Epidermal melanocyte (primary cell): ENCODE measurements around the gene RAX.
"Not testable (repeated sequence)": the region's sequence is repeated elsewhere in the genome, so short reads cannot be mapped to it uniquely, and the experiment has no call there.

Source experiments
- DNase-seq: peaks from one replicate; pipeline ENCODE4 v3.0.0; 2011; ENCODE audit warnings: low spot score; ENCODE audit not compliant: insufficient read length

The RAX gene

GRCh38 chr18:59273759-59274532 is 692 bp upstream of the RAX start:
- no peak for DNase-seq

DNA sequence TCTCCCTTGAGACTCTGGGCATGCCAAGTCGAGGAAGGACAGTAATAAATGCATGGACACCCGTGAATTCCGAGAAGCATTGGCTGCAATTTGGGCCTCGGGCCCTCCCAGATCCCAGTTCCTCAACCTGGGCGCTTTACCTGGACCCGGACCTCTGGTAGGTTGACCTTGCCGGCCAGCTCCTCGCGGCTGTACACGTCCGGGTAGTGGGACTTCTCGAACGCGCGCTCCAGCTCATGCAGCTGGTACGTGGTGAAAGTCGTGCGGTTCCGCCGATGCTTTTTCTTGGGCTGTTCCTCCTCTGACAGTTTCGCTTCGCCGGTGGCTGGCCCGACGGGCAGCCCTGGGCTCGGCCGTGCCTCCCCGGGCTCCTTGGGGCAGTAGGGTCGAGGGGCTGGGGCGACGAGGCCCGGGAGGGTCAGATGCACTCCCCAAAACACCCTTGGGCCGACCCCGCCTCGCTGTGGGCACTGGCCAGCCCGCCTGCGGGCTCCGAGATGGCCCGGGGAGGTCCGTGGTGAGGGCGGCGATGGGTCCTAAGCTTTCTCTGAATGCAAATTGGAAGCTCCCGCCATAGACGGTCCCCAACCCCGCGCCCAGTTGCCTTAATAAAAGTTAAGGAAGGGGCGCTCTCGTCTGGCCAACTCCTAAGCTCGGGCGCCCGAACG is 899 bp downstream of the RAX start:
- DNase-seq = no peak

DNA sequence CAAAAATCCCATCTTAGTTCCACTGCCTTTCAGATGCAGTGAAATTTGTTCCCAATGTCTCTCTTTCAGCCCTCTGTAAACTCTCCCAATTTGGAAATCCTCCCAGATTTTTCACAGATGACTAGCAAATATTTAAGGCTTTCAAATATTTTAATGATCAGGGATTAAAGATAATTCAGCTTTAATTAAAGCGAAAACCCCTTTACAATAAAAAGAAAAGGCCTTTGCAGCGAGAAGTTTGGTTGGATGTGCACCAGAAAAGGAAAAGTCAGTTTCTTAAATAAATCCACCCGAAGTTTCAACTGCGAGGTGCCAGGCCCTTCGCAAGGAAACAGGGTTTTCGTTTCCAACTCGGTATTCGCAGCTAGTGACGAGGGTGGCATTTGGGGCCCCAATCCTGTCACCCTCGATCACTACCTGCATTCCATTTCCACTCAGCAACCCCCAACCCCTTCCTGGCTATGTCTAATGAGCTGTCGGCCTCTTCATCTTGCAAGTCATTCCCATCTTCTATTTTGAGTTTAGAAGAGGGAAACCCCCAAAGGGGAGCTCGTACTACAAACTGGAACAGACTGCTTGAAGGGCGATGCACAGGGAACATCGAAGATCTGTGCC is 1.5 kb downstream of the RAX start:
- DNase-seq = no peak

DNA sequence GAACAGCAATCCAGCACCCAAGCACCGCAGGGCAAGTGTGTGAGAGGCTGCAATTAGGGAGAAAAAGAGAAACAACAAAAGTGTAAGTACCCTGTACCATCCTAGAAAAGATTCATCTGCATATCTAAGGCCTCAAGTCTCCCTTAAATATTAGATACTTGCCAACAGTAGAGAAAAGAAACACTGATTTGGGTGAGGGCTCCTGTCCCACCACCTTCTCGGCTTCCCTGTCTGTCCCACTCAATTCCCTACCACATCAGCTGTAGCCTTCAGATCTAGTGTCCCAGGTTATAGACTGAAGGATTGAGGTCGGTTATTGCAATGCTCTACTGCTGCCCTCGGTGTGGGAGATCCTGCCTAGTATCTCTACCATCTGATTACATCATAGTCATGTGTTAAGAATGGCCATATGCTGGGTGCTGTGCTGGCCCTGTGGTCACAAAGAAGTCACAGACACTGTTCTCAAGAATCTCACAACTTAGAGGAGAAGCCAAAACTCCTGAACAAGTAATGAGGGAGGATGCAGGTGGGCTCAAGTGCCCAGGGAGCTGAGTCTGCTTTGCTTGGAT is 2.5 kb downstream of the RAX start:
- DNase-seq = no peak

DNA sequence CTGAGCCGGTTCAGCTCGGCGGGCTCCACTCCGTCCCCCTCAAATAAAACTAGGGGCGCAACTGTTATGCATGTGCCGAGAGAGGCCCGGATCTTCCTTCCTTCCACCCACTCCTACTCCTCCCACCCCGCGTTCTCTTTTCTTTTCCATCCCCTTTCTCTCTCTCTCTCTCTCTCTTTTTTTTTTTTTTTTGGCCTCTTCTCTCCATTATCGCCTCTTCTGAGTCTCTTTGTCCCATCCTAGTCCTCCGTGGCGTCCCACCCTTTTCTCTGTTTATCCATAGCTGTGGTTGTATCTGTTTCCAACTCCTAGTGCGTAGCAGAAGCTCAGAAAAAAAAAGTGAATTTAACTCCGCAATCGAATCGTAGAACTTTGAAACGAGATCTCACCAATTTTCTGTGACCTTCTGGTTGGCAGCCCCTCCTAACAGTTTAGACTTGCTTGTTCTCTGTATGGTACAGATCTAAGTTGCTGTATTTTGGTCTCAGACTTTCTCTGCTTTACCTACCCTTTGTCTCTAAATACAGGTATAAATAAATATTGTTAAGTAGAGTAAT is 3.6 kb downstream of the RAX start:
- DNase-seq = no peak

- no peak for DNase-seq
Measured at GRCh38 chr18:59268721-59269562, 4.3 kb downstream of the RAX start.

- no peak for DNase-seq
Measured at GRCh38 chr18:59268127-59268720, 5.0 kb downstream of the RAX start.

- DNase-seq = no peak
Measured at GRCh38 chr18:59267503-59268126, 5.6 kb downstream of the RAX start.

- no peak for DNase-seq
Measured at GRCh38 chr18:59266886-59267502, 6.3 kb downstream of the RAX start.

- DNase-seq = no peak
Measured at GRCh38 chr18:59266459-59266858, 6.8 kb downstream of the RAX start.

- no peak for DNase-seq
Measured at GRCh38 chr18:59265974-59266369, 7.3 kb downstream of the RAX start.

DNA sequence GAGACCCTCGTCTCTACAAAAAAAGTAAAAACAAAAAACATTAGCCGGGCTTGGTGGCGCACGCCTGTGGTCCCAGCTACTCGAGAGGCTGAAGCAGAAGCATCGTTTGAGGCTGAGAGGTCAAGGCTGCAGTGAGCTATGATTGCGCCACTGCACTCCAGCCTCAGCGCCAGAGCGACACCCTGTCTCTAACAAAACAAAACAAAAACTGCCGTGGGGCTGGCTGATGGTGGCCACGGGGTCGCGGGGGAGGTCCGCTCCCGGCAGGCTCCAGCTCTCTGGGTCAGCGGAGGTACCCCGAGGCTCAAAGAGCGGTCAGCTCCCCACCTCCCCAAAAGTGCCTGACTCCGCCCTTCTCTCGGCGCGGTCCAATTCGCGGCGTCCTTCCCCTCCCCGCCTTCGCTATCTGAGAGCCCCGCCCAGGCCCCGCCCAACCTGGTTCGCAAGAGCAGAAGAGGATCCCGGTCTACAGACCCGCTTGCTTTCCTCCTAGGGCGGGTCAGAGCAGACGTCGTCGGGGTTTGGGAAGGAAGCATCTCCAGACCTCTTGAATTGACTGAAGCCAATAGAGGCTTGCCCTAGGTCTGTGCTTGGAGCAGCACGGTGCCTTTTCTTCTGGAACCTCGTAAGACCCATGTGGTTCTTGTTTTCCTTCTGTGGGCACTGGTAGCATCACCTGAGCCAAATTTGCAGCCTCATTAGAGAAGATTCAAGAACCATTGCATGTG is 7.8 kb downstream of the RAX start:
- DNase-seq = no peak

GRCh38 chr18:59264651-59265245 is 8.5 kb downstream of the RAX start:
- DNase-seq = no peak

GRCh38 chr18:59264121-59264571 is 9.1 kb downstream of the RAX start:
- no peak for DNase-seq

DNA sequence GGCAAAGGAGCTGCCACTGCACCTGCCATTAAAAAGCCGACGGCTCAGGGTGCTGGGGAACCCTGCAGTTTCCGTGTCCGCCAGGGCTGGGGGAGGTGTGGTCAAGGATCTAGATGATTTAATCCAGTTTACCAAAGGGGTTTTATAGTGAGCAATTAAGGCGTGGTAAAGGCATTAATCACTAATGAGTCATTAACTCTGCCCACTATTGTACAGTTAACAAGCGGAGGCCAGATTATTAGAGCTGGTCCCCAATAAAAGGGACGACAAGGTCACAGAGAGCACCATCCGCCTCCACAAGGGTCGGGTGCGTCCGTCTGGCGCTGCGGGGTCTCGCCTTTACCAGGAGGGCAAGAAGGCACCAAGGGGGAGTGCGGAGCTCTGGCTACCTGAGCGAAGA is 9.6 kb downstream of the RAX start:
- DNase-seq = no peak

DNA sequence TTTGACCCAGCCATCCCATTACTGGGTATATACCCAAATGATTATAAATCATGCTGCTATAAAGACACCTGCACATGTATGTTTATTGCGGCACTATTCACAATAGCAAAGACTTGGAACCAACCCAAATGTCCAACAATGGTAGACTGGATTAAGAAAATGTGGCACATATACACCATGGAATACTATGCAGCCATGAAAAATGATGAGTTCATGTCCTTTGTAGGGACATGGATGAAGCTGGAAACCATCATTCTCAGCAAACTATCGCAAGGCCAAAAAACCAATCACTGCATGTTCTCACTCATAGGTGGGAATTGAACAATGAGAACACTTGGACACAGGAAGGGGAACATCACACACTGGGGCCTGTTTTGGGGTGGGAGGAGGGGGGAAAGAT is 11.0 kb downstream of the RAX start:
- DNase-seq = not testable (repeated sequence)

DNA sequence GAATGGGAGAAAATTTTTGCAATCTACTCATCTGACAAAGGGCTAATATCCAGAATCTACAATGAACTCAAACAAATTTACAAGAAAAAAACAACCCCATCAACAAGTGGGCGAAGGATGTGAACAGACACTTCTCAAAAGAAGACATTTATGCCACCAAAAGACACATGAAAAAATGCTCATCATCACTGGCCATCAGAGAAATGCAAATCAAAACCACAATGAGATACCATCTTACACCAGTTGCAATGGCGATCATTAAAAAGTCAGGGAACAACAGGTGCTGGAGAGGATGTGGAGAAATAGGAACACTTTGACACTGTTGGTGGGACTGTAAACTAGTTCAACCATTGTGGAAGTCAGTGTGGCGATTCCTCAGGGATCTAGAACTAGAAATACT is 11.4 kb downstream of the RAX start:
- DNase-seq = not testable (repeated sequence)

GRCh38 chr18:59255491-59255890 is 17.8 kb downstream of the RAX start:
- DNase-seq = not testable (repeated sequence)
